ENCODE data around the gene INPP5F.

- TF ChIP-seq ZNF274 (IDR thresholded peaks at IDR 0.05; ENCODE audit: low read depth, low read length) (no peak), YY1 (IDR thresholded peaks at IDR 0.05; ENCODE audit: insufficient read depth, insufficient read length) (no peak)
Observed at GRCh38 chr10:119723624-119724023, 2.2 kb upstream of the INPP5F start.

All from NT2/D1 (cell line).